ENCODE data around the gene PERCC1.
"Not testable (repeated sequence)": the region's sequence is repeated elsewhere in the genome, so short reads cannot be mapped to it uniquely, and the experiment has no call there.

The PERCC1 gene

GRCh38 chr16:1451702-1452392 is 21.0 kb downstream of the PERCC1 start:
- DNase-seq, result no peak

GRCh38 chr16:1452530-1452929 is 21.7 kb downstream of the PERCC1 start:
- no peak for DNase-seq

- no peak for DNase-seq
These were observed 22.4 kb downstream of the PERCC1 start for GRCh38 chr16:1453316-1453715.

GRCh38 chr16:1454561-1454960 is 23.7 kb downstream of the PERCC1 start:
- no peak for DNase-seq

DNA sequence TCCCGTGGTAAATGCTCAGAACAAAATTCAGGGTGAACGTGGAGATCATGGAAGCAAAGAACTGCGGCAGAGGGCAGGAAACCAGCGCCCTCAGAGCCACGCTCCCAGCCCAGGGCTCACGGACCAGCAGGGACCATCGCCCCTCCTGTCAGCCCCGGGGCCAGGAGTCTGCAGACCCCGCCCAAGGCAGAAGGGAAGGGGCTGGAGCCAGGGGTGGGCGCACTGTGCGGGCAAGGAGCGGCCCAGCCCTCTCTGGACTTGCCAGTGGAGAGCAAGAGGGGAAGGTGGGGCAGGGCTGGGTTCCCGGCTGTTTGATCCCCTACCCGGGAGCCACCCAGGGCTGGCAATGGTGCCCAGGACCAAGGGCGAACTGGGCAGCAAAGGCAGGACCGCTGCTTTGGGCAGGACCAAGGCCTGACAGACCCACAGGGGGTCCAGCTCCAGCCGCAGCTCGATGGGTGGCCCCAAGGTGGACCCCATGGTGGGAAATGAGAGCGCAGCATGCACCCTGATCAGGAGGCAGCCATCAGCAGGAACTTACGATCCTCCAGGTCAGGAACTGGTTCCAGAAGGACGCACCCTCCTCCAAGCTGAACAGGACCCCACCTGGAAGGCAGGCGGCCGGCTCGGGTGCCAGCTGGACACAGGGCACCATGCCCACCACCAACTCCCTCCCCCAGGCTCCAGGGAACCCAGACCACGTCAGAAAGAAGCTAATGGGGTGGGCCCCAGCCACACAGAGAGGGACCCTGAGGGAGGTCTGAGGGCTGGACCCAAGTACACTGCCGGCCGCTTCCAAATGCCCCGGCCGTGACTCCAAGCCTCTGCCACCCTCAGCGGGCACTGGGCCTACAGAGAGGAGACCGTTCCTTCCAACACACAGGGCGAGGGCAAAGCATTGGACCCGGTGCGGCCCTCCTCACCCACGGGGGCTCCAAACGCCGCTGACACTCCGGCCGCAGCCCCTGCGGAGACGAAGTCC is 24.6 kb downstream of the PERCC1 start:
- no peak for DNase-seq

DNA sequence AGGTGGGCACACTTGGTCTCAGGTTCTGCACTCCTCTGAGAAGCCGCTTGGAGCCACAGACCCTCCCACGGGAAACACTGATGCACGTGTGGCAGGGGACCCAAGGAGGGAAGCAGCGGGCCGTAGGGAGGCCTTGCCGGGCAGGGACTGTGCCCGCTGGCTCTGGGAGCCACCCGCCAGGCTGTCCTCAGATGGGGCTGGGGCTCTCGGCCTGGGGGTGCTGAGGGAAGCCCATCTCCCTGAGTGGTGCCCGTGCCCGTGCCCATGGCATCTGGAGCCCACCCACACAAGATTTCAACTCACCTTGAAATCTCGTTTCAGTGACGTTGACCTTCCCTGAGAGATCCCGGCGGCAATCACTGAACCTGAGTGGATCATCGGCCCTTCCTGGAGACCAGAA is 26.1 kb downstream of the PERCC1 start:
- no peak for DNase-seq

DNA sequence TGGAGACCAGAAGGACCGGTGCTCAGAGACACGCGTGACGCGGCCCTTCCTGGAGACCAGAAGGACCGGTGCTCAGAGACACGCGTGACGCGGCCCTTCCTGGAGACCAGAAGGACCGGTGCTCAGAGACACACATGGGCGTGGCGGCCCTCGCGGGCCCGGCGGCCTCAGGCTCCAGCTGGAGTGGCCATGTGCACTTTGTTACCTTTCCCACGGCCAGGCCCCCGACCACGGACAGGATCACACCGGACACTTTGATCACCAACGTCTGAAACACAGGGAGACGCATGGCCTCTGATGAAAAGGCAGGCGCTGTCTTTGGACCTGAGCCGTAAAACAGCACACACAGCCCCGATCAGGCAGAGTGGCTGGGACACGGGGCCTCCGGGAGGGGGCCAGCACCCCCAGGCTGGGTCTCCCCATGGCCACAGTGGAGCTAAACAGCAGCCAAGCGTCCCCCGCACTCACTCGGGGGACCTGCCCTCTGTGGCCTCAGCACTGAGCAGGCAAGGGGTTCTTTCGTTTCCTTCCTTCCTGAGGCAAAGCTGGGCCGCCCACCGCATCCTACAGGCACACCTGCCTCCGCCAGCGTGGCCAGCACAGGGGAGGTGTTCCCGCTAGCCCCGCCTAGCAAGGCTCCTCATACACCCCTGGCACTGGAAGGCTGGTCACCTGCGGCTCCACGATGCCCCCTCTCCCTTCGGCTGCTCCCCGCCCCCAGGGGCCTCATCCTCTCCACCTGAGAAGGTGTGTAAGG is 26.8 kb downstream of the PERCC1 start:
- no peak for DNase-seq

DNA sequence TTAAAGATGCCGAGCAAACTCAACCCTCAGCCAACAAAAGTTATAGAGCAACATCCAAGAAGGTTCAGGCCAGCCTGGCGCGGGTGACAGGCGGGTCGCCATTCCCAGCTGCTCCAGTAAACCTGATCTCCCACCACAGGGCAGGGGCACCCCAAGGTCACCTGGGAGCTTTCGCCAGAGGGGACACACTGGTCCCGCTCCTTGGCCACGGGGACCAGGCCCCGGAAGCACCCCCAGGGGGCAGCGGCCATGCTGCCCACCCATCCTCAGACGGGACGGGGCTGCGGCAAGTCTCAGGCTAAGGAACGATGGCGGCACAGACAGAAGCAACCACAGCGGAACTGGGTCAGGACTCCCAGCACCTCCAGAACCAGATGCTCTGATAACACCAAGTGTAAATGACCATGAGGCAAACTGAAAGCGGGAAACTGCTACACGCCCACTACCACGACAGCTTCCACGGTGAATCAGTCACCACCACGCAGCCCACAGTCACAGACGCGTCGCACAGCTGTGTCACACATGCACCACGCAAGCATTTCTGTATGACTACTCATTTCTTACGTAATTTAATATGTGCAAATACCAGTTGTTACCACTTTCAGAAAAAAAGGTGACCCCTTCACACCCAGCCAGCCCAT is 27.6 kb downstream of the PERCC1 start:
- peak; percentile 66 for DNase-seq

GRCh38 chr16:1458977-1459341 is 28.1 kb downstream of the PERCC1 start:
- DNase-seq, result no peak

- DNase-seq, result no peak
These were observed 29.1 kb downstream of the PERCC1 start for GRCh38 chr16:1459967-1460366.

- no peak for DNase-seq
These were observed 29.8 kb downstream of the PERCC1 start for GRCh38 chr16:1460602-1461138.

DNA sequence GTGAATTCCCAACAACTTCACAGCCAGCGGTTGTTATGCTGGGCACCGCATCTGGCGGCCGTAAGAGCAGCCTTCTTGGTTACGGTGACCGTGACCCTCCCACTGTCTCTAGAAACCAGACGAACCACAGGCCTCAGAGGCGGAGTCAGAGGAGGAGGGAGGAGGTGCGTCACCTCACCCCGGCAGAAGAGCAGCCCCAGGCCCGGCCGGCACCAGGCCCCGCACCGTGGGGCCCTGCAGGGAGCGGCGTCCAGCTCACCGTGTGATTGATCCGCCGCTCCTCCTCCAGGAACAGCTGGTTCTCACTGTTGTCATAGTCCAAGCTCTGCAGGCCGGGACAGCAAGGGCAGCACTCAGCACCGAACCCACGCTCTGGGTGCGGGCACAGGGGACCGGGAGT is 30.3 kb downstream of the PERCC1 start:
- DNase-seq, result no peak

DNA sequence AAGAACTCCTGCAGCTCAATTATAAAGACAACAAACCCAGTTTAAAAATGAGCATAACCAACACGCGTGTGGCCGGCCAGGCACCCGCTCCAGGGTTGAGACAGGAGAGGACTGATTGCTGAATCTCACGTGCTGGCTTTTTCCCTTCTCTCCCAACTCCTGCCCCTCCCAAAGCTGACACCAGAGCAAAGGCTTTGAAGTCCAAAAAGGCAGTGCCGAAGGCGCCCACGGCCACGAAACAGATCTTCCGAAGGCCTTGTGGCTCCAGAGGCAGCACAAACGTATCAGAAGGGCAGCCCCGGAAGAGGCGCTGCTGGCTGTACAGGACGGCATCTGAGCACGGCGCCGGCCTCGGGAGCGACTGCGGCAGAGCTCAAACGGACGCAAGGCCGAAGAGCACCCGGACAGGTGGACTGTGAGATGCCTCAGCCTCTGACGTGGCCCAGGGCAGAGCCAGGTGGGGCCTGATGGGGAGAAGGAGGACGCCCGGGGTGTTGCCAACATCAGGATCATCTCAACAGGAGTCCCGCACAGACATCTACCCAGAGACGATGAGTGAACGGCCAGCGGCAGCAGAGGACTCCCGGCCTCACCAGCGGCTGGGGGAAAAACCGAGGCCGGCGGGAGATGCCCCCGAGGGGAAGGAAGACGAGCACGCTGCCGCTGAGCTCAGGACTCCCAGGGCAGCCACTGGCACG is 33.5 kb downstream of the PERCC1 start:
- DNase-seq, result no peak

- DNase-seq, result no peak
These were observed 34.2 kb downstream of the PERCC1 start for GRCh38 chr16:1464894-1465566.

DNA sequence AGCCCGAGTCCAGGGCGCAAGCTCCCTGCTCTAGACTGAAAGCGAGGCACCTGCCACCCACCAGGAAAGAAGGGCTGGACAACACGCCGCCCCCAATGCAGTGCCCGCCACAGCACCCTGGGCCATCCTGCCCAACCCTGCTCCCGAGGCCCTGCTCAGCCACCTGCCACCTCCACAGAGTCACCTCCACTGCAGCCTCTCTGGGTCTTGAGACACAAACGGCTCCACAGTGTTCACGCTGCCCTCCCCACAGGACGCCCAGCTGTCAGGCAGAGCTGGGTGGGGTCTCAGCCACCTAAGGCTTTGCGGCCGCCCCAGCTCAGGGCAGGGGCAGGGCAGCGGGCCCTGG is 34.7 kb downstream of the PERCC1 start:
- no peak for DNase-seq

- DNase-seq, result no peak
These were observed 35.2 kb downstream of the PERCC1 start for GRCh38 chr16:1466054-1466453.

DNA sequence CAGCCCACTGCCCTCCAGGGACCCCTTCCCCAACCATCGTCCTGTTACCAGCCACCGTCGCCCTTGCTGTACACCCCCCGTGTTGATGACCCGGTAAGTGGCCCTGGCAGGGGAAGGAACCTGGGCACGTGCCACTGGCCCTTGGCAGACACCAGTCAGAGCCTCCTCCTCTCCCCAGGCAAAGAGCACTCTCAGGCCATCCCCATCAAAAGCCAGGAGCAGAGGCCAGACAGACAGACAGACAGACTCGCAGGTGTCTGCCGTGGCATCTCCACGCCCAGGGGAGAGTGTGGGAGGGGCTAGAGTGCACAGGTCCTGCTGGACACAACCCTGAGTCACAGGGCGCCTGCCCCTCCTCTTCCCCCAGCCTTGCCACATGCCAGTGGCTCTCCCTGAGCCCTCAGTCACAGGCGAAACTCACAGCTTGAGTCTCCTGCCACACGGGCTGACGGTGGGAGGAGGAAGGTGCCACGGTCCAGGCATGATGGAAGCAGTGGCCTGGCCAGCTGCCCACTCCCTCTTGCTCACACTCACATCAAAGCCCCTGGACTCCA is 36.2 kb downstream of the PERCC1 start:
- no peak for DNase-seq

DNA sequence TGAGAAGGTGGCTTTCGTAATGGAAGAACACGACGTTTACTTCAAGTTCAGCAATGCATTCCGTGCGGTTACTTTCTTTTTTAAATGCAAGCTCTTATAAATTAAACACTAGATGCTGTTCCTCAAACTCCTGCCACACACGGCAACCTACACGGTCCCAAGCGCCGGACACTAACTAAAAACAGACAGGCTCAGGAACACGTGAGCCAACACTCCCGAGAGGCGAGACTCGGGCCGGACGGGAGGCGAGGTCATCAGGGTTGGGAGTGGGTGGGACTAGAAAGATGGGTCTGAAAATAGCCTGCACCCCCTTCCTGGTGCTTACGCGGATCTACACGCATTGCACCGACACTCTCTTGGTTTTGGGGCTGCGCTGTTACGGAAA is 37.5 kb downstream of the PERCC1 start:
- DNase-seq, result no peak

DNA sequence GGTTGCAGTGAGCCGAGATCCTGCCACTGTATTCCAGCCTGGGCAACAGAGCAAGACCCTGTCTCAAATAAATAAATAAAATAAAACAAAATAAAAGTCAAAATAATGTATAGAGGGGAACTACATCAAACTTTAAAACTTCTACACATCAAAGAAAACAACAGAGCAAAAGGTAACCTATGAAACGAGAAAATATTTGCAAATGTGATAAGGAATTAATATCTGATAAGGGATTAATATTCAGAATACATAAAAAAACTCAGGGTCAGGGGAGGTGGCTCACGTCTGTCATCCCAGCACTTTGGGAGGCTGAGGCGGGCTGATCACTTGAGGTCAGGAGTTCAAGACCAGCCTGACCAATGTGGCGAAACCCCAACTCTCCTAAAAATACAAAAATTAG is 38.3 kb downstream of the PERCC1 start:
- DNase-seq, result not testable (repeated sequence)

DNA sequence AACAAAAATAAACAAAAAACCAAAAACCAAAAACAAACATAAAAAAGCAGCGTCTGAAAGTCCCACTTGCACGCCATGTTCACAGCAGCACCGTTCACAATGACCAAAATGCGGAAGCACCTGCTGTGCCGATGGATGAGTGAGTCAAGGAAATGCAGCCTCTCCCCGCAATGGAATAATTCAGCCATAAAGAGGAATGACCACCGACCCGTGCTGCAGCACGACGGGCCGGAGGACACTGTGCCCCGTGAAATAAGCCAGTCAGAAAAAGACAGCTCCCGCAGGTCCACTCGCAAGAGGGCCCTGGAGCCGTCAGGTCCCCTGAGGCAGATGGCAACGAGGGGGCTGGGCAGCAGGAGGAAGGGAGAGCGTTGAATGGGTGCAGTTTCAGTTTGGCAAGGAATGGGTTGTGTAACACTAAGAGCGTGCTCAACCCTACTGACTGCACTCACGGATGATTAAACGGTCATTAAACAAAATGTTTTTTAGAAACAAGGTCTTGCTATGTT is 38.9 kb downstream of the PERCC1 start:
- DNase-seq, result no peak
